ENCODE measurements around the gene ELAC2.

GRCh38 chr17:13027246-13027645 lies 9.4 kb upstream of the ELAC2 start:
- TF ChIP-seq, protein P1, sequence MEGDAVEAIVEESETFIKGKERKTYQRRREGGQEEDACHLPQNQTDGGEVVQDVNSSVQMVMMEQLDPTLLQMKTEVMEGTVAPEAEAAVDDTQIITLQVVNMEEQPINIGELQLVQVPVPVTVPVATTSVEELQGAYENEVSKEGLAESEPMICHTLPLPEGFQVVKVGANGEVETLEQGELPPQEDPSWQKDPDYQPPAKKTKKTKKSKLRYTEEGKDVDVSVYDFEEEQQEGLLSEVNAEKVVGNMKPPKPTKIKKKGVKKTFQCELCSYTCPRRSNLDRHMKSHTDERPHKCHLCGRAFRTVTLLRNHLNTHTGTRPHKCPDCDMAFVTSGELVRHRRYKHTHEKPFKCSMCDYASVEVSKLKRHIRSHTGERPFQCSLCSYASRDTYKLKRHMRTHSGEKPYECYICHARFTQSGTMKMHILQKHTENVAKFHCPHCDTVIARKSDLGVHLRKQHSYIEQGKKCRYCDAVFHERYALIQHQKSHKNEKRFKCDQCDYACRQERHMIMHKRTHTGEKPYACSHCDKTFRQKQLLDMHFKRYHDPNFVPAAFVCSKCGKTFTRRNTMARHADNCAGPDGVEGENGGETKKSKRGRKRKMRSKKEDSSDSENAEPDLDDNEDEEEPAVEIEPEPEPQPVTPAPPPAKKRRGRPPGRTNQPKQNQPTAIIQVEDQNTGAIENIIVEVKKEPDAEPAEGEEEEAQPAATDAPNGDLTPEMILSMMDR (conservative IDR thresholded peaks at IDR 0.05; ENCODE audit: low read depth, low read length) = no peak
- no peak for TF ChIP-seq EZH2 (IDR thresholded peaks at IDR 0.05; ENCODE audit: borderline replicate concordance, low read depth, low read length, poor library complexity, severe bottlenecking)

Measured in A673 (cell line).